GM19372 (cell line): ENCODE measurements around the gene ENAH.

Experiments used
- ATAC-seq: cut with Tn5 transposase; IDR thresholded peaks from one replicate; pipeline ENCODE4 v1.9.1; 2021; ENCODE audit warnings: mild to moderate bottlenecking, low read depth, moderate library complexity; ENCODE audit not compliant: unreplicated experiment

ENAH gene

DNA sequence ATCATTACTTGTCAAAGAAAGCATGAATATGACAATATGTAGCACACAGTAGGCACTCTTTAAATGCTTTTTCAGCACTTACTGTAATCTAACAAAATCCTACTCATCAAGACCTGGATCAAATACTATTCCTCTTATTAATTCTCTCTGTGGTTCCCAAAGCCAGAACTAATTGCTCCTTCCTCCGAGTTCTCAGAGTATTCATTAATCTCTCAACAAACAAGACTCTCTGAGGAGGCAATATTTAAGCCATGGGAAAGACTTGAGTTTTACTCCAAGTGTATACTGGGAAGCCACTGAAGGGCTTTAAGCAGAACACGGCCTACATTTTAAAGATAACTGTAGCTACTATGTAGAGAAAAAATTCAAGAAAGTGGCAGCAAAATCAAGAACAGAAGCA is 79.7 kb downstream of the ENAH start:
- no peak for ATAC-seq

GRCh38 chr1:225572422-225572821 is 80.5 kb downstream of the ENAH start:
- no peak for ATAC-seq

- no peak for ATAC-seq
Measured at GRCh38 chr1:225567789-225568188, 85.1 kb downstream of the ENAH start.

- ATAC-seq, result no peak
Measured at GRCh38 chr1:225565847-225566246, 87.1 kb downstream of the ENAH start.

GRCh38 chr1:225561675-225562074 is 91.2 kb downstream of the ENAH start:
- no peak for ATAC-seq

DNA sequence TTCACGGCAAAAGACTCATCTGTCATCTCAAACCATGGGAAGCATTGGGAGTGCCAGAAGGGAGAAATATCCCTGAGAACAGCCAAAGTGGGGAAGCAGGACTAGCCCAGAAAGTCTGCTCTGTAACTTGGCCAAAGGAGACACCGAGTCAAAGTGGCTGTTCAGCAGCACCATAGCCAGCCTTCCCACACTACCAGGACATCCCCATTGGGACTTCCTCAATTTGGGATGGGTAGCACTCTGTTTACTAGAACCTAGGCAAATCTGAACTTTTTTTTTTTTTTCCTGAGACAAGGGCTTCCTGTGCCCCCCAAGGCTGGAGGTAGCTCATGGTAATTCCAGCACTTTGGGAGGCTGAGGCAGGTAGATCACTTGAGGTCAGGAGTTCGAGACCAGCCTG is 93.0 kb downstream of the ENAH start:
- ATAC-seq, result no peak

DNA sequence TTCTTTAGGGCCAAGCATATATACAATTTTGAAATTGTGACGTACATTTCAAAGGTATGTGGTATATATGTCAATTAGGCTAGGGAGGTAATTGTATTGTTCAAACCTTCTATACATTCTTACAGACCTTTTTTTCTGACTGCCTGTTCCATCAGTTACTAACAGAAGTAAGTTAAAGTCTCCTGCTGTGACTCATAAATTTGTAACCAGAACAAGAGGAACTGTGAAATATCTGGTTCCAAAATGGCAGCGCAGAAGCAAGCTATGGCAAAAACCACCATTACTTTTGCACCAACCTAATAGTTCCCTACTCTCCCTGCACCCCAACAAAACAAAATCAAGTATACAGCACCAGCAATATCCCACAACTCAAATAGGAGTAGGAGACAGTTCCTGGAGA is 93.6 kb downstream of the ENAH start:
- ATAC-seq, result no peak

DNA sequence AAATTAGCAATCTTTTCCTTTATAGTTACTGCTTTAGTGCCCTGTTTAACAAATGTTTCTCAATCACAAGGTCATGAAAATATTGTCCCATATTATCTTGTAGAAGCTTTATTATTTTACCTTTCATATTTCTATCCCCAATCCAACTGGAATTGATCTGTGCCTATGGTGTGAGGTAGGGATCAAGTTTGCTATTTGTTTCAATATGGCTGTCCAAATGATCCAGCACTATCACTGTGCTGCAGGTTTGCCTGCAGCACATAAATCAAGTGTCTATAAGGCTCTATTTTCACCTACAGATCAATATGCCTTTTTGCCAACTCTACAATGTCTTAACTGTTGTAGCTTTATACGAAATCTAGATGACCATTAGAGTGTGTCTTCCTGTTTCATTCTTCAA is 96.2 kb downstream of the ENAH start:
- no peak for ATAC-seq

- ATAC-seq, result no peak
Measured at GRCh38 chr1:225555821-225556220, 97.1 kb downstream of the ENAH start.

GRCh38 chr1:225554216-225554812 is 98.6 kb downstream of the ENAH start:
- ATAC-seq, result no peak

- no peak for ATAC-seq
Measured at GRCh38 chr1:225549821-225550220, 103.1 kb downstream of the ENAH start.

GRCh38 chr1:225548140-225548857 is 104.6 kb downstream of the ENAH start:
- no peak for ATAC-seq

- ATAC-seq, result no peak
Measured at GRCh38 chr1:225545649-225546048, 107.3 kb downstream of the ENAH start.

- ATAC-seq, result no peak
Measured at GRCh38 chr1:225544924-225545323, 108.0 kb downstream of the ENAH start.

- ATAC-seq, result no peak
Measured at GRCh38 chr1:225544263-225544662, 108.7 kb downstream of the ENAH start.

- no peak for ATAC-seq
Measured at GRCh38 chr1:225543350-225543749, 109.6 kb downstream of the ENAH start.

DNA sequence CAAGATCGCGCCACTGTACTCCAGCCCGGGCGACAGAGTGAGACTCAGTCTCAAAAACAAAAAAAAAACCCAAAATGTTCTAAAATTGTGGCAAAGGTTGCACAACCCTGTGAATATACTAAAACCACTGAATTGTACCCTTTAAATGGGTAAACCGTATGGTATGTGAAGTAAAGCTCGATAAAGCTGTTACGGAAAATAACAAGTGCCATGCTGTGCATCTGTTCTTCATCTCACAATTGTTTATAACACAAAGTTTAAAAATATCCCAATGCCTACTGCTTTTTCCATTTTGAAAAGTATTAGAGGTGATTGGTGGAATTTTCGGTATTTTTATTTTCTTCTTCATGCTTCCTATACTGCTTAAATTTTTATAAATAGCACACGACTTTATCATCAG is 111.5 kb downstream of the ENAH start:
- no peak for ATAC-seq

- ATAC-seq, result no peak
Measured at GRCh38 chr1:225539575-225539974, 113.3 kb downstream of the ENAH start.

- no peak for ATAC-seq
Measured at GRCh38 chr1:225539069-225539468, 113.9 kb downstream of the ENAH start.

GRCh38 chr1:225537554-225538251 is 115.2 kb downstream of the ENAH start:
- ATAC-seq, result no peak

DNA sequence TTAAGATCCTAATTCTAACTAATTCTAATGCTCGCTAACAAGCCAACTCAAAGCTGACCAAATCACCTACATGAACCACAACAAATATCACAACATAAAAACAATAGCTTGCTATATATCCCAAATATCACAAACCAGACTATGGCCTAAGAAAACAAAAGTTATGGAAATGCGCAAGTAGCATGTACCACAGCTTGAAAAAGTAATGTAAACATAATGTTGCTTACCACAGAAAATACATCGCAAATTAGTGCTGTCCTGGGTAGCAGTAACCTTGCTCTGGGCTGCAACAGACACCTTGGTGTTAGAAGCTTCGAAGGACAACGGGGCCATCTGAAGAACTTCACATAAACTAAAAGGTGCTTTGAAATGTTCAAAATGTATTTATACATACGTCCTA is 117.6 kb downstream of the ENAH start:
- ATAC-seq, result no peak

- no peak for ATAC-seq
Measured at GRCh38 chr1:225534772-225535171, 118.2 kb downstream of the ENAH start.
